Immature natural killer cell (primary cell): ENCODE results near the gene ABI3BP. TPM values are rescaled to one million over a fixed set of nuclear protein-coding genes. Genes with fewer than 3 reads are reported as not detected.

ENCODE experiments used
- DNase-seq, 3 donors: peaks; one replicate each; pipeline ENCODE4 v3.0.0; 2022; ENCODE audit warnings: mixed read lengths in 1 of 3
- H3K27ac Mint-ChIP-seq, 6 donors: one replicate each; pipeline ENCODE4 v1.8.0; 2020; ENCODE audit warnings: mixed read lengths in 6 of 6, mild to moderate bottlenecking in 5 of 6, inconsistent platforms in 4 of 6, moderate library complexity in 3 of 6
- H3K27me3 Mint-ChIP-seq, 3 donors: one replicate each; pipeline ENCODE4 v1.8.0; 2020 to 2021; ENCODE audit warnings: low read depth in 3 of 3, mild to moderate bottlenecking in 3 of 3, mixed read lengths in 3 of 3, moderate library complexity in 3 of 3, inconsistent platforms in 1 of 3
- H3K36me3 Mint-ChIP-seq, 3 donors: one replicate each; pipeline ENCODE4 v1.8.0; 2020; ENCODE audit warnings: mixed read lengths in 3 of 3, inconsistent platforms in 2 of 3, mild to moderate bottlenecking in 2 of 3
- H3K4me1 Mint-ChIP-seq, 2 donors: one replicate each; pipeline ENCODE4 v1.8.0; 2020; ENCODE audit warnings: inconsistent platforms in 2 of 2, mild to moderate bottlenecking in 2 of 2, mixed read lengths in 2 of 2, moderate library complexity in 1 of 2
- H3K4me3 Mint-ChIP-seq, 5 donors: one replicate each; pipeline ENCODE4 v1.8.0; 2020; ENCODE audit warnings: mild to moderate bottlenecking in 5 of 5, mixed read lengths in 5 of 5, inconsistent platforms in 3 of 5, moderate library complexity in 3 of 5
- H3K9me3 Mint-ChIP-seq, 6 donors: one replicate each; pipeline ENCODE4 v1.8.0; 2020; ENCODE audit warnings: mild to moderate bottlenecking in 6 of 6, mixed read lengths in 6 of 6, inconsistent platforms in 4 of 6, moderate library complexity in 3 of 6
- polyA plus RNA-seq, 3 donors: library from polyadenylated mRNA; unstranded; fragments of 300-500 nt; fragmentation: Illumina TruSeq; gene quantifications; one replicate each; pipeline ENCODE4 v1.2.3, GENCODE V29; 2021

Gene ABI3BP
- polyA plus RNA-seq, 3 donors from 2014 or later: not detected

DNA sequence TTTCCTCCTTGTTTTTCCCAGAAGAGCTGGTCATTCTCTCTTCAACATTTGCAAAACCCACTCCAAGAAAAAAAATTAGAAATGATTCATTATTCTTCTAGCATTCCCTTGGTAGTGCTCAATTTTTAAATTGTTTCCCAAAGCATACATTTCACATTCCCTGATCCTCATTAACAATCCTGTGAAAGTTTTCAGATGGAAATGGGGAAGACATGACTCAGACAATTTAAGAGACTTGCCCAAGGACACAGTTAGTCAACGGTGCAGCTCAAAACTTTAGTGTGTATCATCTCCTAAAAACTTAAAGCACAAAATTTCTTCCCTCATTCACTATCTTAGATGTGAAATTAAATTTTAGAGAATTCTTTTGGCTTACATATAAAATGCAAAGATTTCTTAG is 17.1 kb upstream of the ABI3BP start:
- Mint-ChIP-seq H3K27ac (no peak overlapping the region), H3K36me3 (no peaks in the 10 kb centered on the region), H3K27me3 (peaks cover 0 to 4% (median 0%) of the 10 kb centered on the region in 3 donors), H3K9me3 (peaks cover 6 to 37% (median 17%) of the 10 kb centered on the region in 6 donors), H3K4me3 (no peak overlapping the region), H3K4me1 (no peaks in the 10 kb centered on the region)
- DNase-seq: no peak

DNA sequence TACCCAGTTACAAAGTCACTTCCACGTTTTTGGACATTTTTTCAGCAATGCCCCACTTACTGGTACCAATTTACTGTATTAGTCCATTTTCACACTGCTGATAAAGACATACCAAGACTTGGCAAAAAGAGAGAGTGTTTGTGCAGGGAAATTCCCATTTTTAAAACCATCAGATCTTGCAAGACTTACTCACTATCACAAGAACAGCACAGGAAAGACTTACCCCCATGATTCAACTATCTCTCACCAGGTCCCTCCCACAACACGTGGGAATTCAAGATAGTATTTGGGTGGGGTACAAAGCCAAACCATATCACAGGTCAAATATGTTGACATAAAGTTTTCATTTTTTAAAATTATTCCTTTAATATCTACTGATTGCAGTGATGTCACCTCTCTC is 16.2 kb upstream of the ABI3BP start:
- DNase-seq: no peak
- peaks cover 0 to 4% (median 0%) of the 10 kb centered on the region in 3 donors for H3K27me3 Mint-ChIP-seq
- peaks cover 6 to 37% (median 16%) of the 10 kb centered on the region in 6 donors for H3K9me3 Mint-ChIP-seq
- no peak overlapping the region for H3K27ac Mint-ChIP-seq
- H3K4me3 Mint-ChIP-seq: no peak overlapping the region
- H3K4me1 Mint-ChIP-seq: no peaks in the 10 kb centered on the region
- H3K36me3 Mint-ChIP-seq: no peaks in the 10 kb centered on the region

DNA sequence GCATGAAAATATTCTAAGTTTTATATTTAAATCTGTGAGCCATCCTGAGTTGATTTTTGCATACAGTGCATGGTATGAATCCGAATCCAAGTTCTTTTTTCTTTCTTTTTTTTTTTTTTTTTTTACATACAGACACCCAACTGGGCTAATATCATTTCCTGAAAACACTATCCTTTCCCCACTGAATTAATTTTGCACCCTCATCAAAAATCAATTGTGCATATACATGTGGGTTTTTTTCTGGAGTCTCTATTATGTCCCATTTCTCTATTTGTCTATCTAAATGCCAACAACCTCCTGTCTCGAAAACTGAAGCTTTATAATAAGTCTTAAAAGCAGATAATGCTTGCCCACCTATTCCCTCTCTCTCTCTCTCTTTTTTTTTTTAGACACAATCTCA is 5.9 kb upstream of the ABI3BP start:
- peaks cover 1 to 7% (median 4%) of the 10 kb centered on the region in 3 donors for H3K27me3 Mint-ChIP-seq
- H3K27ac Mint-ChIP-seq: no peak overlapping the region
- no peak overlapping the region for H3K4me3 Mint-ChIP-seq
- no peaks in the 10 kb centered on the region for H3K36me3 Mint-ChIP-seq
- DNase-seq: no peak
- H3K4me1 Mint-ChIP-seq: no peaks in the 10 kb centered on the region
- peaks cover 0 to 11% (median 0%) of the 10 kb centered on the region in 6 donors for H3K9me3 Mint-ChIP-seq

DNA sequence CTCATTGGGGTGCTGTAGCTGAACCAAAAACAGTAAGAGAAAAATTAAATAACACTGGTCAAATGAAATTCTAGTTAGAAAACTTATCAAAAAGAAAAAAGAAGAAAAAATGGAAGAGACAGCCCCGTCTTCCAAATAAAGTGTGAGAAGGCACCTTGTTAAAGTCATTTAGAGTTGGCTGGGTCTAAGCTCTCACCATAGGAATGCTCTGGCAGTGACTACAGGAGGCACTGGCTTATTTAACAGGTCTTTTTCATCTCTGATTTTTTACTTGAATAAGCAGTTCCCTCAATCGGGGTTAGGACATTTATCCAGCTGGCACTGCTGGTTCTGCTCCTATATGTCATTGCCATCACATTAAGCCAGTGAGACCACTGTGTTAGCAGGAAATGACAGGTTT is 1.6 kb upstream of the ABI3BP start:
- peaks cover 0 to 2% (median 0%) of the 10 kb centered on the region in 6 donors for H3K9me3 Mint-ChIP-seq
- H3K4me3 Mint-ChIP-seq: no peak overlapping the region
- peaks cover 0 to 1% of the 10 kb centered on the region in 2 donors for H3K4me1 Mint-ChIP-seq
- H3K36me3 Mint-ChIP-seq: no peaks in the 10 kb centered on the region
- no peak for DNase-seq
- peaks cover 0 to 7% (median 4%) of the 10 kb centered on the region in 3 donors for H3K27me3 Mint-ChIP-seq
- no peak overlapping the region for H3K27ac Mint-ChIP-seq

DNA sequence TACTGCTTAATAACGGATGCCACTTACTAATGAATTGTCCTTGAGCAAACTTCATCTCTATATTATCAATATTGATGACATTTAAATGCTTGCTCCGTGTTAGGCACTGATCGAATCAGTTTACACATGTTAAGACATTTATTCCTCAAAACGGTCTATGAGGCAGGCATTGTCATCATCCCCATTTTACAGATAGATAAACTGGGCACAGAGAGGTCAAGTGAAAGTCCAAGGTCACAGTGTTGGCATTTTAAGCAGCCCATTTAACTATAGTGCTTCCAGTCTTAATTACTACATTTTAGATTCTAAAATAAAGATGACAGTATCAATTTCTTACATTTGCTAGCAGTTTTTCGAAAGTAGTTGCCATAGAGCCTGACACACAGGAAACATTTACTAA is 966 bp upstream of the ABI3BP start:
- no peak overlapping the region for H3K27ac Mint-ChIP-seq
- H3K27me3 Mint-ChIP-seq: peaks cover 0 to 7% (median 4%) of the 10 kb centered on the region in 3 donors
- H3K4me1 Mint-ChIP-seq: peaks cover 0 to 1% of the 10 kb centered on the region in 2 donors

DNA sequence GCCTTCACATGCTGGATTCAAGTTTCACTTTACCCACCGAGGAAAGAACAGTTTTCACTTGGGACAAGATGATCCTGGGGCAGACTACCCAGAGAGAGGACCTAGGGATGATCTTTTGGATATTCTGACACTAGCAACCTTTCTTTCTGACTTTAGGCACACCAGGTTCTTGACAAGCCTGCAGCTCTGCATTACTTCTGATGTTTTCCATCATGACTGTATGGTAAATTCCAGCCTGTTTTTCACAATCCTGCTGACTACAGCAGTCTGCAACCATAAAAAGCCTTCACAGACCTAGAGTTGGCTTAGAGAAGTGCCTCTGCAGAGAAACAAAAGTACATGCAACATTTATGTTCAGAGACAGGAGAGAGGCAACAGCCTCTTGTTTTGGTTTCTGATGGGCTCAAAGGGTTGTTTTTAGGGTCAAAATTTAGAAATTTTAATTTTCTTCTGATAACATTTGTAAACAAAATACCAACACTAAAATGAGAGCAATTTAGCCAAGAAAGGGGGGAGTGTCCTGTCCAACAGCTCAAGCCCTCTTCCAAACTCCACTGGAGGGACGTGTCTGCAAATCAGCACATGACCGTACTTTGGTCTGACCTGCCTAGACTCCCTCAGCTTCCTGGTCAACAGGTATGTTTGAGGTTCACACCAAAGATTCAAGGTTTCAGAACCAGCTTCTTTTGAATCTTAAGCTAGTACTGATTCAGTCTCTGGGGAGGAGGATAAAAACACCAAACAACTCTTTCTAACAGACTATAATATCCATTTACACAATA is 799 bp downstream of the ABI3BP start:
- Mint-ChIP-seq H3K4me3 (no peak overlapping the region), H3K27ac (no peak overlapping the region)

More for the DNA sequence above, 966 bp upstream of the ABI3BP start:
- no peaks in the 10 kb centered on the region for H3K9me3 Mint-ChIP-seq
- H3K36me3 Mint-ChIP-seq: no peaks in the 10 kb centered on the region
- no peak overlapping the region for H3K4me3 Mint-ChIP-seq
- DNase-seq: no peak

DNA sequence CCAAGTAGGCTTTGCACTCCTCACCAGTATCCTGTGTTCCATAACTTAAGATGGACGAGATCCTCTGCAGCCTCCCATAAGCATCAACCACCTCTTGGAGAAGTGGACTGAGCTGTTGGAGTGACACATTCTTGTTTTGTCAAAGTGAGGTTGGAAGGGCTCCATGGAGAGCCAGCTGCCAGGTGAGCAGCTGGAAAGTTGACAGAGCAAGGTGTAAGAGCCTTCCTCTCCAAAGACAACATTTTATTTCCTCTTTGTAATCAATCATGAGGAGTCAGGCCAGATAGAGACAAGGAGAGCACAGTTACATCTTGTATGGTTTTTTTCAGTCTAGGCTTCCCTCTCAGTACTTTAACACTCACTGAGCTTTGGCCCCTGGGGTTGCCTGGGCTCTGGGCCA is 5.1 kb downstream of the ABI3BP start:
- no peaks in the 10 kb centered on the region for H3K9me3 Mint-ChIP-seq
- peaks cover 0 to 1% of the 10 kb centered on the region in 2 donors for H3K4me1 Mint-ChIP-seq
- H3K27me3 Mint-ChIP-seq: peaks cover 0 to 5% (median 2%) of the 10 kb centered on the region in 3 donors
- H3K36me3 Mint-ChIP-seq: no peaks in the 10 kb centered on the region
- H3K27ac Mint-ChIP-seq: no peak overlapping the region
- H3K4me3 Mint-ChIP-seq: no peak overlapping the region
- DNase-seq: no peak

More for the DNA sequence above, 799 bp downstream of the ABI3BP start:
- H3K27me3 Mint-ChIP-seq: peaks cover 0 to 5% (median 4%) of the 10 kb centered on the region in 3 donors
- no peak for DNase-seq
- no peaks in the 10 kb centered on the region for H3K9me3 Mint-ChIP-seq
- H3K36me3 Mint-ChIP-seq: no peaks in the 10 kb centered on the region
- H3K4me1 Mint-ChIP-seq: peaks cover 0 to 1% of the 10 kb centered on the region in 2 donors

DNA sequence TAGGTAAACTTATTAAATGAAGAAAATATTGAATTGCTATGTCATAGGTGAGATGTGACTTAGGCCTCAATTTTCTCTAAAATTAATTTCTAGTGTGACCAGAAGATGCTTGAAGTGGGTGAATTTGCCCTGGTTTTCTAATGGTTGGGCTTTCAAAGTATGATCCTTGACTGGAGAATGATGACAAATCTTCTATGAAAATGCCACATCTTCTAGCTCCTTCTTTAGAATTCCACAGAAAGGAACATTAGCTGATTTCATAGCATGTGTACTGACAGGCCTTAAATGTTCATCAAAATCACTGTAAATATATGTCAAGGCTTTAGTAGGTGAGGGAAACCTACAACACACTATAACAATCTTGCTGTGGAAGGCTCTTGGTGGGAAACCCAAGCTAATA is 8.9 kb downstream of the ABI3BP start:
- H3K36me3 Mint-ChIP-seq: no peaks in the 10 kb centered on the region
- no peak overlapping the region for H3K27ac Mint-ChIP-seq
- H3K9me3 Mint-ChIP-seq: peaks cover 0 to 5% (median 0%) of the 10 kb centered on the region in 6 donors
- H3K27me3 Mint-ChIP-seq: peaks cover 0 to 5% (median 2%) of the 10 kb centered on the region in 3 donors
- no peak for DNase-seq
- no peaks in the 10 kb centered on the region for H3K4me1 Mint-ChIP-seq
- no peak overlapping the region for H3K4me3 Mint-ChIP-seq

DNA sequence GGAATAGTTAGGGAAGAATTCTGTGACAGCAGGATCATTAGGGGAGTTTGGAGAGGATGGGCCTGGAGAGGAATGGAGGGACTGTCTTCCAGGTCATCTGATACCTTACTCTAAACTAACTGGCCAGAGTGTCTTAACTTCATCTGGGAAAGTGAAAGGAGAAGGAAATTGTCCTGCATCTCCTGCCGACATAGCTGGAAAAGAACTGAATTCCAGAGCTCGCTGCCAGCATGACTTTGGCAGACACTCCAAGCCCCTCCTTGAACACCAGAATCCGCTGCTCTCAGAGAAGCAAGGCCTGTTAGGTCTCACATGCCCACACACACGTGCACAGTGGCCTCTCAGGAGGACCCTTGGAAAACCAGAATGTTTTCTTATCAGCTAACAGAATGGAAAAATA is 10.5 kb downstream of the ABI3BP start:
- peaks cover 0 to 5% (median 0%) of the 10 kb centered on the region in 6 donors for H3K9me3 Mint-ChIP-seq
- no peak for DNase-seq
- H3K27ac Mint-ChIP-seq: no peak overlapping the region
- H3K27me3 Mint-ChIP-seq: peaks cover 0 to 5% (median 0%) of the 10 kb centered on the region in 3 donors
- no peaks in the 10 kb centered on the region for H3K36me3 Mint-ChIP-seq
- H3K4me3 Mint-ChIP-seq: no peak overlapping the region
- H3K4me1 Mint-ChIP-seq: no peaks in the 10 kb centered on the region

DNA sequence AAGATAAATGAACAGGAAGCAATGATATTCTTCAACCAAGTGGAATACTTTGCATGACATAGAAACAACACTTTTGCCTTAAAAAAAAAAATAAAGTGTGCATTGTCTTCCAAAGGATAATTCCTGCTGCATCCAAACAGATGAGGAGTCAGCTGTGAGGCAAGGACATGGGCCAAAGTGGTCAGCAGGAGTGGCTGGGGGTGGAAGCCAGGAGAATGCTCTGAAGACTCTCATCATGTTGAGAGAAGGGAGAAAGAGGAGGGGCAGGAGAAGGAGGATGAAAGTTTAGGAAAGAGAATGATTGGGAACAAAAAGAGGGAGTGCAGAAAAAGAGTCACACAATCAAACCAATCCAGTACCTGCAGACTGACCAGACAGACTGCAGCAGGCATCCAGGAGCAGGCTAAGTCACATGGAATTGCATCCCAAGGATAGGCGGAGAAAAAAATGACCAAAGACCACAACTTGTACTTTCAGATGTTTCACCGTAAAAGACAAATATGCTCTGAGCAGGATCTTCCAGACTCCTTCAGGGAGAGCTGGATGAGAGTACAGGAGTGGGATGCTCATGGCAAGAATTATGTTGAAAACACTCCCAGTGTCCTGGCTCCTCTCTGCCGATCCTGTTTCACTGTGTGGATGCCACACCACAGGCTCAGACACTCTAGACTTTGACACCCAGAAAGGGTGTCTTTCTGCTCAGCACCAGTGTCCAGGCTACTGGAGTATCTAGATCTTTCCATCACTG is 11.9 kb downstream of the ABI3BP start:
- Mint-ChIP-seq H3K27me3 (peaks cover 0 to 3% (median 0%) of the 10 kb centered on the region in 3 donors), H3K4me3 (no peak overlapping the region), H3K4me1 (no peaks in the 10 kb centered on the region), H3K36me3 (no peaks in the 10 kb centered on the region), H3K9me3 (peaks cover 0 to 5% (median 0%) of the 10 kb centered on the region in 6 donors), H3K27ac (no peak overlapping the region)
- DNase-seq: no peak

DNA sequence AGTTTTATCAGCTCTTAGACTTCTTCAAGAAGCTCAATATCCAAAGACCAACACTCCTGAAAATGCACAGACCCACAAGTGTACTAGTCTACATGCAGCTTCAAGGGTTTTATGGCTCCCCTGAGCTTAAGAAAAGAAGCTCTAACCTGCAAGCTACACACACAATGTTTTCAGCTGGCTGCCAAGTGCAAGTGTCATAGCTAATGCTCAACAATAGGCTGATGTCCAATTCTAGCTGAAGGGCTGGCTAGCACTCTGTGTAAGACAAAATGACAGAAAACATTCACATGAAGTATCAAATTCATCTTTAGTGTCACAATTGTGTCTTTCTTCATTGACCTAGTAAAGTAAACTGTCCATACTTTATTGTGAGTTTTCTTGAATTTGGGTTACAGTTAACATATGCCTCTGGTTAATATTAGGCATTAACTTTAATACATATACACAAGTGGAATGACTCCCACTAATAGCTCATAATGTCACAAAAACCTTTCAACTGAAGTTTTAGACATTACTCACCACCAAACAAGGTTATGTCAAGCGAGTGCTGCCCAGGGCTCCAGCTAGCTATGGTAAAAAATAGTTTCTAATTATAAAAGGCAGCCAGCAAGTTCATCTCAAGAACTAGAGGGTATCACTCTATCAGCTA is 15.1 kb downstream of the ABI3BP start:
- Mint-ChIP-seq H3K4me1 (no peaks in the 10 kb centered on the region), H3K4me3 (no peak overlapping the region), H3K27me3 (peaks cover 0 to 3% (median 2%) of the 10 kb centered on the region in 3 donors), H3K36me3 (no peaks in the 10 kb centered on the region), H3K9me3 (peaks cover 0 to 5% (median 0%) of the 10 kb centered on the region in 6 donors), H3K27ac (no peak overlapping the region)
- no peak for DNase-seq

DNA sequence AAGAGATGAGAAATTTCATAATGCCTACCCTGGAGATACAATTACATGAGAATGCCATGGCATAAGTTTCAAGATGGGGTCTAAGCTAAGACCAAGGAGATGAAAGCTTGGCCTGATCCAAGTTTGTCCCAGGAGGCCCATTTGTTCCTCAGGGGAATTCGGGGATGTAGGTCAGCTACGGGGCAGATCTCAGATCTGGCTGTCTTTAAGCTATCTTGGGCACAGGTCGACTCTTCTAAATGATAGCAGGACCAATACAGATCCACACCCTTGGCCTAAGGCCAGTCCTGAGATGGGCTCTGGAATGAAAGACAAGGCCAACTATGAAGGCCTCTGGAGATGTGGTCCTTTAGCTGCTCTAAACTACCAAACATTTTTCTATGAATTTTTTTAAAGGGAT is 16.6 kb downstream of the ABI3BP start:
- no peak for DNase-seq
- Mint-ChIP-seq H3K9me3 (peaks cover 0 to 5% (median 0%) of the 10 kb centered on the region in 6 donors), H3K36me3 (no peaks in the 10 kb centered on the region), H3K27ac (no peak overlapping the region), H3K4me3 (no peak overlapping the region), H3K27me3 (peaks cover 0 to 3% (median 2%) of the 10 kb centered on the region in 3 donors), H3K4me1 (no peaks in the 10 kb centered on the region)

DNA sequence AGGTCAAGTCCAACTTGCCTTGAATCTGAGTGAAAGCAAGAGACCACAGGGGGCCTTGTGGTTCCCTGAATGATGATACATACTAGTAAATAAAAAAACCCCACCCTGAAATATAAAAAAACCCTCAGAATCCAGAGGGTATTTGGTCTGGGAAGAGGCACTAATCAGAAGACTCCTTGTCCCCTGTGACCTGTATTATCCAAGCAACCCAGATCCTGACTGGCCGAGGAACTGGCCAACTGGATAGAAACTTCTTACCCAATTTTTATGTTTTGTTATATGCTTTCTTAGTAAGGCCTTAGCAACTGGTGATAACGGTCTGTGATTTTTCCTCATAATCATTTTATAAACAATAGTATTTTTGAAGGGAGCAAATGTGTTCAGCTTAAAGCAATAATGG is 17.5 kb downstream of the ABI3BP start:
- Mint-ChIP-seq H3K27me3 (peaks cover 0 to 3% (median 2%) of the 10 kb centered on the region in 3 donors), H3K27ac (no peak overlapping the region), H3K9me3 (peaks cover 0 to 1% (median 0%) of the 10 kb centered on the region in 6 donors), H3K4me3 (no peak overlapping the region), H3K4me1 (no peaks in the 10 kb centered on the region), H3K36me3 (no peaks in the 10 kb centered on the region)
- no peak for DNase-seq

DNA sequence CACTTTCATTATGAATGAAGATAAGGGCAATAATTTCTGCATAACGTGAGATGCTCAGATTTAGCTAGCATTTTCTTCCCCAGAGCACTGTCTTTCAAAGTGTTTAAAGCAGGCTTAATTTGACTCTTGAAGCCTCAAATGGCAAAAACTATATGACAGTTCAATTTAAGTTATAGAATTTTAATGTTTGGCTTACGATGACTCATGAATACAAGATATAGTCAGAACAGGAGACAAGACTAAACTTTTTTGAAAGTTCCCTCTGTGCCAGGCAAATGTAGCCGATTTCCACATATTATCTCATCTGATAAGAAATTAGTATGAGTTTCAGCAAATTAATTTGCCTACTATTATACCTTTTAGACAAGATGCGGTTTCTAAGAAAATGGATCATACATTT is 19.6 kb downstream of the ABI3BP start:
- H3K27me3 Mint-ChIP-seq: peaks cover 0 to 2% (median 0%) of the 10 kb centered on the region in 3 donors

More for the DNA sequence above, 19.6 kb downstream of the ABI3BP start:
- Mint-ChIP-seq H3K36me3 (no peaks in the 10 kb centered on the region), H3K4me3 (no peak overlapping the region), H3K9me3 (no peaks in the 10 kb centered on the region), H3K4me1 (no peaks in the 10 kb centered on the region), H3K27ac (no peak overlapping the region)
- no peak for DNase-seq
